GM10266 (cell line): ENCODE results near the gene TCF19.
"Not testable (repeated sequence)": the region's sequence is repeated elsewhere in the genome, so short reads cannot be mapped to it uniquely, and the experiment has no call there.

Experiments used
- DNase-seq: peaks from one replicate; pipeline ENCODE4 v3.0.0; 2012; ENCODE audit errors: extremely low spot score
- CTCF ChIP-seq: IDR thresholded peaks from 2 replicates; pipeline ENCODE4 v1.5.1; 2012; ENCODE audit warnings: mild to moderate bottlenecking, low read depth; ENCODE audit not compliant: control insufficient read depth, insufficient read depth; ENCODE audit errors: missing control alignments

TCF19 gene

GRCh38 chr6:31190488-31190887 is 32.1 kb downstream of the TCF19 start:
- DNase-seq: no peak
- no peak for TF ChIP-seq CTCF

- peak; percentile 72 for DNase-seq
- peak; percentile 86 for TF ChIP-seq CTCF
Measured at GRCh38 chr6:31192431-31193105, 34.2 kb downstream of the TCF19 start.

DNA sequence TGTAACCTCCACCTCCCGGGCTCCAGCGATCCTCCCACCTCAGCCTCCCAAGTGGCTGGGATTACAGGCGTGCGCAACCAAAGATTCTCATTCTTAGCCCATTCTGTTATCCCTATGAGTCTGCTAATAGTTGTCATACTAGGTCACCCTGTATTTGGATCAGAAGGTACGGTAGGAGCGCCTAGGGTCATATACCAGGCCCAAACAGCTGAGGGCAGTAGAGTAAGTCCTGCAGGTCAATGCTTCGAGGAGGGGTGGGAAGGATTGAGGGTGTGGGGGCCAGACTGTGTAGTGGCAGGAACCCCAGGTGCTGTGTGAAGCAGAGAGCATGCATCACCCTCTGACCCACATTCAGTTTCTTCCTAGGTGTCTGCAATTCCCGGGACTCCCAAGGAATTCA is 34.8 kb downstream of the TCF19 start:
- TF ChIP-seq CTCF: no peak
- DNase-seq: no peak

DNA sequence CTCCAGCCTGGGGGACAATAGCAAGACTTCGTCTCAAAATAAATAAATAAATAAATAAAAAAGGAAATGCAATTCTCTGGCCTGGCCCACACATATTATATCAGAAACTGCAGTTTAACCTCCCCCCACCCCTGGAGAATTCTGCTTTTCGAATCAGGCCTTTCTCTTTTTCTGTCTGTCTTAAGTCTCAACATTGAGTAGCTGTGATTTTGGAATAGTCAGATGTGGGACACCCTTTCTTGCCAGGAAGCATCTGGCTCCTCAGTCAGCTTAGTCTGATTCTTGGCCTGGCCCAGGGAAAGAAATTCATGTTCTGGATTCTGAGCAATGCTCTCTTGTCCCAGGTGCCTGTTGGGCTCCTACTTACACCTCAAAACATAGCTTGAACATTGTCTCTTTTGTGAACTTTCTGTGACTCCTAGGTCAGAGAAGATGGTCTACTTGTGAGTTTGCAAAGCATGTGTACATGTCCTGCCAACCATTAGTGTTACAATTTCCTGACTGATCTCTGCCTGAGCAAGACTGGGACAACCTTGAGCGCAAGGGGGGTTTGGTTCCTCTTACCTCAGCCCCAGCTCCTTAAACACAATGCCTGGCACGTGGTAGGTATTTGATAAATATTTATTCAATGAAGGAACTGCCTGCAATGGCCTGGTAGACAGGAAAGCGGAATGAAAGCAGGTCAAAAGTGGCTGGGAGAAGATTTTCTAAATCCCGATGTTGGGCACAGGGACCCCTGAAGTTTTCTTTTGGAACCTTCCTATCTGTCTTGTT is 35.9 kb downstream of the TCF19 start:
- no peak for DNase-seq
- TF ChIP-seq CTCF: no peak

- not testable (repeated sequence) for DNase-seq
Measured at GRCh38 chr6:31195308-31195979, 37.1 kb downstream of the TCF19 start.

GRCh38 chr6:31196251-31197022 is 38.0 kb downstream of the TCF19 start:
- not testable (repeated sequence) for DNase-seq

DNA sequence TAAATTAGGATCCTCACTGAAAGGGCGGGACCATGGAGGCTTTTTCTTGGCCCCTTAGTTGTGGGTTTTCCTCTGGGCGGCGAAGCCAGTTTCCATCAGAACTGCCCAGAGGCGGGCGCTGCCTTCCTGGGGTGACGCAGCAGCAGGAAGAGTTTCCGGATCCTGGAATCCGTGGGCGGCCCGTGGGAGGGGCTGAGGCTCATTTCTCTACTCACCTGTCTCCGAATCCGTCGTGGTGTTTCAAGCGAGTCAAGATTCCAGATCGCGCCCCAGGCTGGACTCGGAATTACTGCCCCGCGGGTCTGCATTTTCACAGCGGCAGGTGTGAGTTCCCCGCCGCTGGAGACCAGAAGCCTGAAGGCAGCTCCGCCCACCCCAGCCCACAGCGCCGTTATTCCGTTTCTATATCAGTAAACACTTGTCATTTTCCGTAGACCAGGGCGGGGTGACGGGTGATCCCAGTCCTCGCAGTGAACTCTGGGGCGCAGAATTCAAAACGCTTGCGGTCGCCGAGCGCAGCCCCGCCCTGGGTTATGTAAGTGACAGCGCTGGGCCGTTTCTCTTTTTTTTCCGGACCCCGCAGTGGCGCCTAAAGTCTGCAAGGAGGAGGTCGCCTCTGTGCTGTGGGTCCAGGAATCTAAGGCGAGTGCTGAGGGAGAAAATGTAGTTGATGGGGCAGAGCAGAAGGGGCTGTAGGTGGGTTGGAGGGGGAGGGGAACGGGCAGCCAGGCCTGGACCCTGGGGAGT is 39.3 kb downstream of the TCF19 start:
- no peak for TF ChIP-seq CTCF
- DNase-seq: peak; percentile 66

DNA sequence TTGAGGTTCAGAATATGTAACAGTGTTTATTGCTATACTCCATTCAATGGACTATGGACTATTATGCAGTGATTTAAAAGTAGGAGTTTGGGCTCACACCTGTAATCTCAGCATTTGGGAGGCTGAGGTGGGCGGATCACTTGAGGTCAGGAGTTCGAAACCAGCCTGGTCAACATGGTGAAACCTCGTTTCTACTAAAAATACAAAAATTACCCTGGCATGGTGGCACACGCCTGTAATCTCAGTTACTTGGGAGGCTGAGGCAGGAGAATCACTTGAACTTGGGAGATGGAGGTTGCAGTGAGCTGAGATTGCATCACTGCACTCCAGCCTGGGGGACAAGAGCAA is 40.7 kb downstream of the TCF19 start:
- not testable (repeated sequence) for DNase-seq
